Colon (tissue), 2 donors: ENCODE measurements around the gene PLXNA4.

Experiments
- FAIRE-seq: peaks from 2 replicates; lab custom pipeline; 2012; peaks lifted over from hg19 to GRCh38; lab: Jason Lieb, UNC
- donor health status: control.
- donor health status: control.

PLXNA4 gene

DNA sequence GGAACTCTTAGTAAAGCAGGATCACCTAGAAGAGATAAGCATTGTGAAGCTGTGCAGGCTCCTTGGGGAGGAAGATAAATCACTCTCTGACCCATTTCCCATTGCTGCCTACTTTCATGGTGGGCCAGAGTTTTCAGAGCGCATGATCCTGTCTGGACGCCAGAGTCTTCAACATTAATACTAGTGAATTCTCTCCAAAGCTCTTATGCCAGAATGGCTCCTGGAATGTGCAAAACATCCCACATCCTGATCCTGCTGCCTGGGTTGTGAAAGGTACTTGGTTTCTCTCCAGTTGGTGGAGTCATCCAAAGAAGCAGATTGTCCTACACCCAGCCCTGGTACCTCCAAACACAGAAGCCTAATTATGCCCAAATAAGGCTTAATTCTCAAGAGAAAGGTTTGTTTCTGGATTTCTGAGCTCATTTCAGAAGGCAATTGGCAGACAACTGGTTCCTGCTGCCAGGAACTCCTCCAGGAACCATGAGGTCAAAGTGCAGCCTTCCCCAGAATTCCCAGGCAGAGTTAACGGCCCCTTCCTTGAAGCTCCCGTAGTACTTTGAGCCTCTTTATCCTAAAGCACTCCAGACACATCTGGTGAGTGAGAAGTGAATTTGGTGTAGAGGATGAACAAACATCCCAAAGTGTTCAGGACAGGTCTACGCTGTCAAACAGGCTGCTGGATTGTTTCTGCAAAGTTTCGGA, 495.2 kb downstream of the PLXNA4 start:
- no peak for FAIRE-seq

DNA sequence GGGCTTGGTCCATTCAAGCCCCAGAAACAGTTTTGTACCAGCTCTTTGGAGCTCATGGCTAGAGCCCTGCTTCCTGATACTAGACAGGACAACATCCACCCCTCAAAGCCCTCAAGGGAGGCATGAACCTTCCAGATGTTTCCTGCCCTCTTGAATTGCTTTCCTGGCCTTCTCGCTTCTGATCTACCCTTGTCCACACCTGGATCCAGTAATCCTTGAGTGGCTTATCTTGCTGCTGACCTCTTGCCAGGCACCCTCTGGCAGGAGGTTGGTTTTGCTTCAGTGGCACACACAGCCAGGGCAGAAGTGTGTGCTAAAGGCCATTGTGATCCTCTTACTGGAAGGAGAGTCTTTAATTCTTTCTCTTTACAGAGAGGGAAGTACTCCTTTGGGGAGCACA, 495.8 kb downstream of the PLXNA4 start:
- FAIRE-seq: no peak

GRCh38 chr7:132078891-132079735, 497.2 kb downstream of the PLXNA4 start:
- FAIRE-seq: no peak

GRCh38 chr7:132077971-132078685, 498.1 kb downstream of the PLXNA4 start:
- FAIRE-seq: no peak

GRCh38 chr7:132076301-132077035, 499.8 kb downstream of the PLXNA4 start:
- FAIRE-seq: no peak

DNA sequence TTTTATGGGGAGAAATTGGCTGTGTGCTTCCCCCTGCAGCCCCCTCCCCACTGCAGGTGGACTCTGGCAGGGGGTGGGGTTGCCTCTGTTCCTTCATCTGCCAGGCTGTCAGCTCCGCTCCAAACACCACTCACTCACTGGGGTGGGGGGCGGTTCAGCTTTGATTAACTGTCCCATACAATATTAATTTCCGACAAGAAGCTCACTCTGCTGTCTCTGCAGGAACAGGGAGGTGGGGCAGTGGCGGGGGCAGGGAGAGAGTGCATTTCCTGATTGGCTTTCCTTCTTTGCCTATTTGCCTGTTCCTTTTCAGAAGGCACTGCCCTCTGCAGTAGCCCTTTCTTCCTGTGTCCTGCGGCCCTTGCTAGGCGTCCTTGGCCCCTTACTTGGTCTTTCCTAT, 500.8 kb downstream of the PLXNA4 start:
- FAIRE-seq: no peak

DNA sequence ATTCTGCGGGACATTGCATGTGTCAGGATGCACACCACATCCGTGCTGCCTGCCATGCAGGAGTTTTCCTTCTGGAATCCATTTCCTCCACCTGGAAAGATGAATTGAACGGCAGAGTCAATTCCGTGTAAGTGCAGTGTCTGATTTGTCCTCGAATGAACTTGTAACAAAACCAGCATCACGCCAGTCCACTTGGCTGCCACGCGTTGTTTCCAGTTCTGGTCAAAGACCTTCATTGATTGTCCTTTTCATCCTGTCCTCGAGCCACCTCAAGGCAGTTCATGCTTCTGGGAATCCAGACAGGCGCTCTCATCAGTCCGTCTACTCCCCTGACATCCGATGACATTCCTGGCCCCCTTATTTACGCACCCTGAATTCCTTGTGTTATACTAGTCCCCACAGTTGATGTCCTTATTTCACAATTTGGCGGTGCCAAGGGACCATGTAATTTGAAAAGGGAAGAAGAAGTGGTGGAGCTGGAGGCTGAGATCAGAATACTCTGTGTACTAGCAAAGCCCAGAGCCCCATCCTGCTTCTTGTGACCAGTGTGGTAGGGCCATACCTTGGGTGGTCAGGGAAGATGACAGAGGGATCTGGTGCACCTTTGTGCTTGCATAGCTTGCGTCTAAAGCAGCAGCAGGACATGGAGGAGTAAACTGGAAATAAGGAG, 502.2 kb downstream of the PLXNA4 start:
- FAIRE-seq: no peak
